ENCODE data around the gene NANOS2. TPM values are rescaled to one million over a fixed set of nuclear protein-coding genes. Genes with fewer than 3 reads are reported as not detected.
A peak's percentile ranks its signal among the peaks of the same experiment; 100 is the strongest.

The NANOS2 gene
- total and polyA plus RNA-seq, 9 of the 15 experiments (the other 6 are each of a cell fraction or from before 2014, with no cell fraction given): not detected

GRCh38 chr19:45882652-45883585 is 31.7 kb downstream of the NANOS2 start (continued):
- no peak for TF ChIP-seq SFPQ (IDR thresholded peaks at IDR 0.05; ENCODE audit: low read depth, low read length)
- peak in 1 of 2 experiments; percentile 71 for TF ChIP-seq AFF1 (IDR thresholded peaks at IDR 0.05; ENCODE audit: low read depth in 1 of 2, partially characterized antibody in 2 of 2)
- peak; percentile 82 for TF ChIP-seq KAT2B (IDR thresholded peaks at IDR 0.05; ENCODE audit: low read depth, low read length)
- TF ChIP-seq, protein P1, sequence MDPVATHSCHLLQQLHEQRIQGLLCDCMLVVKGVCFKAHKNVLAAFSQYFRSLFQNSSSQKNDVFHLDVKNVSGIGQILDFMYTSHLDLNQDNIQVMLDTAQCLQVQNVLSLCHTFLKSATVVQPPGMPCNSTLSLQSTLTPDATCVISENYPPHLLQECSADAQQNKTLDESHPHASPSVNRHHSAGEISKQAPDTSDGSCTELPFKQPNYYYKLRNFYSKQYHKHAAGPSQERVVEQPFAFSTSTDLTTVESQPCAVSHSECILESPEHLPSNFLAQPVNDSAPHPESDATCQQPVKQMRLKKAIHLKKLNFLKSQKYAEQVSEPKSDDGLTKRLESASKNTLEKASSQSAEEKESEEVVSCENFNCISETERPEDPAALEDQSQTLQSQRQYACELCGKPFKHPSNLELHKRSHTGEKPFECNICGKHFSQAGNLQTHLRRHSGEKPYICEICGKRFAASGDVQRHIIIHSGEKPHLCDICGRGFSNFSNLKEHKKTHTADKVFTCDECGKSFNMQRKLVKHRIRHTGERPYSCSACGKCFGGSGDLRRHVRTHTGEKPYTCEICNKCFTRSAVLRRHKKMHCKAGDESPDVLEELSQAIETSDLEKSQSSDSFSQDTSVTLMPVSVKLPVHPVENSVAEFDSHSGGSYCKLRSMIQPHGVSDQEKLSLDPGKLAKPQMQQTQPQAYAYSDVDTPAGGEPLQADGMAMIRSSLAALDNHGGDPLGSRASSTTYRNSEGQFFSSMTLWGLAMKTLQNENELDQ (CRISPR knock-in tag; IDR thresholded peaks at IDR 0.05; ENCODE audit: borderline replicate concordance): 0 out of 2 replicates have a peak, but pooled peaks have one; percentile 64
- TF ChIP-seq GATAD2A (IDR thresholded peaks at IDR 0.05): peak; percentile 88
- no peak for TF ChIP-seq PHTF2 (CRISPR knock-in tag; IDR thresholded peaks at IDR 0.05)
- peak; percentile 86 for TF ChIP-seq CTBP1 (IDR thresholded peaks at IDR 0.05; ENCODE audit: borderline replicate concordance)
- no peak for TF ChIP-seq NR4A1 (CRISPR knock-in tag; IDR thresholded peaks at IDR 0.05)
- TF ChIP-seq NR4A1 (tag; IDR thresholded peaks at IDR 0.05): 0 out of 2 replicates have a peak, but pooled peaks have one; percentile 63
- peak; percentile 94; the same call in 1 of the 2 replicates for TF ChIP-seq FOXK1 (CRISPR knock-in tag; IDR thresholded peaks at IDR 0.05; ENCODE audit: borderline replicate concordance)
- TF ChIP-seq ZNF740 (CRISPR knock-in tag; IDR thresholded peaks at IDR 0.05): peak; percentile 93
- TF ChIP-seq ZNF740 (tag; IDR thresholded peaks at IDR 0.05): no peak; a peak in 1 of 4 replicates
- no peak for TF ChIP-seq ZKSCAN3 (CRISPR knock-in tag; IDR thresholded peaks at IDR 0.05)
- no peak for TF ChIP-seq ZNF146 (CRISPR knock-in tag; IDR thresholded peaks at IDR 0.05; ENCODE audit: unreplicated experiment)
- no peak for TF ChIP-seq CAMTA2 (CRISPR knock-in tag; conservative IDR thresholded peaks at IDR 0.05)
- TF ChIP-seq BCOR (IDR thresholded peaks at IDR 0.05): peak; percentile 99
- peak; percentile 33 for TF ChIP-seq SMAD1 (IDR thresholded peaks at IDR 0.05; ENCODE audit: low read depth, low read length, partially characterized antibody)

All from K562 (cell line).